Testis (tissue), 3 donors: ENCODE results near the gene ETNPPL. TPM values are rescaled to one million over a fixed set of nuclear protein-coding genes. Genes with fewer than 3 reads are reported as not detected.

Source experiments
- DNase-seq: peaks from one replicate; pipeline ENCODE4 v3.0.0-alpha.2; 2019
- H3K27ac ChIP-seq, 2 donors: fragments of 200-600 bp; sonication (generic); one replicate each; pipeline ENCODE4 v1.5.1; 2019
- H3K27me3 ChIP-seq: fragments of 200-600 bp; sonication (generic); one replicate; pipeline ENCODE4 v1.5.1; 2019
- H3K36me3 ChIP-seq: fragments of 200-600 bp; sonication (generic); one replicate; pipeline ENCODE4 v1.5.1; 2017; ENCODE audit warnings: low read depth; ENCODE audit errors: missing control alignments
- H3K4me1 ChIP-seq: fragments of 200-600 bp; sonication (generic); one replicate; pipeline ENCODE4 v1.5.1; 2019
- H3K4me3 ChIP-seq, 2 donors: fragments of 200-600 bp; sonication (generic); one replicate each; pipeline ENCODE4 v1.5.1; 2017 to 2019
- H3K9me3 ChIP-seq: fragments of 200-600 bp; sonication (generic); one replicate; pipeline ENCODE4 v1.5.1; 2017
- CTCF ChIP-seq, 3 experiments: fragments of 450-650 bp in 2 of 3; fragments of 200-600 bp in 1 of 3; sonication (generic) in 1 of 3; IDR thresholded peaks; one replicate each; pipeline ENCODE4 v1.5.1; 2016 to 2019; ENCODE audit warnings: antibody characterized with exemption in 3 of 3, mild to moderate bottlenecking in 2 of 3, moderate library complexity in 1 of 3
- POLR2A ChIP-seq: fragments of 450-650 bp; IDR thresholded peaks from one replicate; pipeline ENCODE4 v1.6.1; 2017; ENCODE audit warnings: antibody characterized with exemption, mild to moderate bottlenecking, moderate library complexity
- WGBS, 2 donors: methylation state at CpG; one replicate each; pipeline ENCODE4 v1.1.5; 2018; 5-methylcytosine and 5-hydroxymethylcytosine counted together
- intact Hi-C: fragments of 100-400 bp; cut with DNase I; formaldehyde crosslinking; loops from one replicate; pipeline ENCODE4 v1.15.1; 2023; ENCODE audit warnings: low total_unique reads
- polyA plus RNA-seq: library from polyadenylated mRNA; stranded (reverse); fragments of 350-450 nt; fragmentation: Illumina TruSeq; extraction: RNeasy Lipid Tissue Mini Kit (QIAGEN cat#74804); gene quantifications from one replicate; pipeline ENCODE4 v1.2.3, GENCODE V29; 2014; ENCODE audit warnings: low read depth, low replicate concordance; ENCODE audit not compliant: insufficient read depth
- total RNA-seq, 2 donors: library from RNA; depleted of rRNA; stranded (reverse); fragments of >200 nt; gene quantifications; one replicate each; pipeline ENCODE4 v1.2.3, GENCODE V29; 2016

The ETNPPL gene
- total and polyA plus RNA-seq, 3 donors from 2014 or later = 0.44 to 2.0 (median 1.1) TPM

GRCh38 chr4:108702960-108703359, 59.9 kb downstream of the ETNPPL start:
- Histone ChIP-seq H3K4me3 (no peak overlapping the region), H3K27me3 (no peaks in the 10 kb centered on the region), H3K27ac (no peak overlapping the region), H3K4me1 (no peaks in the 10 kb centered on the region), H3K9me3 (no peaks in the 10 kb centered on the region), H3K36me3 (no peaks in the 10 kb centered on the region)
- TF ChIP-seq CTCF (IDR thresholded peaks at IDR 0.05) (no peak), POLR2A (no peak)
- 65 to 74% methylated on average over 3 of the region's 3 CpGs for WGBS, 2 donors
- intact Hi-C loops = no loop called here
- DNase-seq = no peak

- no peak for DNase-seq
These were observed 62.6 kb downstream of the ETNPPL start for GRCh38 chr4:108700081-108700757.

GRCh38 chr4:108696160-108696559, 66.7 kb downstream of the ETNPPL start:
- 85 to 91% methylated on average over 3 of the region's 3 CpGs for WGBS, 2 donors
- Histone ChIP-seq H3K27ac (no peak overlapping the region), H3K9me3 (no peaks in the 10 kb centered on the region), H3K4me3 (no peak overlapping the region), H3K27me3 (no peaks in the 10 kb centered on the region), H3K36me3 (no peaks in the 10 kb centered on the region), H3K4me1 (no peaks in the 10 kb centered on the region)
- TF ChIP-seq POLR2A = no peak
- no peak for TF ChIP-seq CTCF (IDR thresholded peaks at IDR 0.05)
- no peak for DNase-seq
- intact Hi-C loops = no loop called here

More at GRCh38 chr4:108700081-108700757, 62.6 kb downstream of the ETNPPL start:
- 57 to 85% methylated on average over 1 of the region's 1 CpG for WGBS, 2 donors
- Histone ChIP-seq H3K9me3 (no peaks in the 10 kb centered on the region), H3K27ac (no peak overlapping the region), H3K27me3 (no peaks in the 10 kb centered on the region), H3K4me1 (no peaks in the 10 kb centered on the region), H3K4me3 (no peak overlapping the region), H3K36me3 (no peaks in the 10 kb centered on the region)
- intact Hi-C loops = no loop called here
- TF ChIP-seq CTCF (IDR thresholded peaks at IDR 0.05) = no peak
- TF ChIP-seq POLR2A = no peak

- Histone ChIP-seq H3K4me3 (no peak overlapping the region), H3K4me1 (no peaks in the 10 kb centered on the region), H3K27ac (no peak overlapping the region), H3K36me3 (no peaks in the 10 kb centered on the region), H3K27me3 (no peaks in the 10 kb centered on the region), H3K9me3 (no peaks in the 10 kb centered on the region)
- DNase-seq = no peak
- 83 to 89% methylated on average over 1 of the region's 1 CpG for WGBS, 2 donors
- intact Hi-C loops = no loop called here
- no peak for TF ChIP-seq CTCF (IDR thresholded peaks at IDR 0.05)
- TF ChIP-seq POLR2A = no peak
These were observed 67.8 kb downstream of the ETNPPL start for GRCh38 chr4:108695062-108695461.

GRCh38 chr4:108694423-108694822, 68.4 kb downstream of the ETNPPL start:
- H3K9me3 ChIP-seq = no peaks in the 10 kb centered on the region
- TF ChIP-seq POLR2A (no peak), CTCF (IDR thresholded peaks at IDR 0.05) (no peak)
- intact Hi-C loops = no loop called here
- no peaks in the 10 kb centered on the region for H3K27me3 ChIP-seq
- DNase-seq = no peak
- no peaks in the 10 kb centered on the region for H3K36me3 ChIP-seq
- H3K4me1 ChIP-seq = no peaks in the 10 kb centered on the region
- WGBS, 2 donors = 84 to 87% methylated on average over 3 of the region's 3 CpGs
- H3K27ac ChIP-seq = no peak overlapping the region
- no peak overlapping the region for H3K4me3 ChIP-seq
